ENCODE results near the gene TANC1.

The TANC1 gene

GRCh38 chr2:158994920-158995676 lies 26.7 kb downstream of the TANC1 start:
- DNase-seq (ENCODE audit: low read depth): no peak

GRCh38 chr2:158995677-158996049 lies 27.2 kb downstream of the TANC1 start:
- no peak for DNase-seq (ENCODE audit: low read depth)

GRCh38 chr2:158996378-158996993 lies 28.0 kb downstream of the TANC1 start:
- DNase-seq (ENCODE audit: low read depth): no peak

DNA sequence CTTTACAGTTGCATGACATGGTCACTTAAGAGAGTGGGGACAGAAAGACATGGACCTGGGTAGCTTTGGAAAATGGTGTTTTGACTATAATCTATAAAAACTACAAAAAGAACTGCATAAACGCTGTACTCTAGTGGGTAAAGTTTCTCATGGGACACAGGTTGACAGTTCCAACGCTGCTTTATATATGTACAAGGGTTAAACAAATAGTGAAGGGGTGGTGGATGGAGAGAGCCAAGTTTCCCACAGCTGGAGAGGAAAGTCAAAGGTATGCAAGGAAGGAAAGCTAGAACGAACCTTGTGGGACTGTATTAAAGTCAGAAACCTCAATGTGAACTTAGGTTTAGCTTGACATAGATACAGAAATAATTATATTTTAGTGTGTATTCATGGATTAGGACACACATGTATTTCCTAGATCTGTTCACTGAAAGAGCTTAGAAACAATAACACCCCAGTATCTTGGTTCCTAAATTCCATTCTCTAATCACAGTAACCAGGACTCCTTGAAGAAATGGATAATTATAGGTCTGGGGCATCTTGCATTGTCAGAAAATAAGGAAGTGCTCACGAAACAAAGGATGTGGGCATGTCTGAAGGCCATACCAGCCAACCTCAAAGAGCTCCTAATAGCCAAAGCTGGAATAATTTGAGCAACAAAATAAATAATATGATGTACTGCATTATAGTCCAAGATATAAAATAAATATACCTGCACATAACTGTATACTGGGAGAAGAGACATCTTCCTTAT lies 28.8 kb downstream of the TANC1 start:
- no peak for DNase-seq (ENCODE audit: low read depth)

DNA sequence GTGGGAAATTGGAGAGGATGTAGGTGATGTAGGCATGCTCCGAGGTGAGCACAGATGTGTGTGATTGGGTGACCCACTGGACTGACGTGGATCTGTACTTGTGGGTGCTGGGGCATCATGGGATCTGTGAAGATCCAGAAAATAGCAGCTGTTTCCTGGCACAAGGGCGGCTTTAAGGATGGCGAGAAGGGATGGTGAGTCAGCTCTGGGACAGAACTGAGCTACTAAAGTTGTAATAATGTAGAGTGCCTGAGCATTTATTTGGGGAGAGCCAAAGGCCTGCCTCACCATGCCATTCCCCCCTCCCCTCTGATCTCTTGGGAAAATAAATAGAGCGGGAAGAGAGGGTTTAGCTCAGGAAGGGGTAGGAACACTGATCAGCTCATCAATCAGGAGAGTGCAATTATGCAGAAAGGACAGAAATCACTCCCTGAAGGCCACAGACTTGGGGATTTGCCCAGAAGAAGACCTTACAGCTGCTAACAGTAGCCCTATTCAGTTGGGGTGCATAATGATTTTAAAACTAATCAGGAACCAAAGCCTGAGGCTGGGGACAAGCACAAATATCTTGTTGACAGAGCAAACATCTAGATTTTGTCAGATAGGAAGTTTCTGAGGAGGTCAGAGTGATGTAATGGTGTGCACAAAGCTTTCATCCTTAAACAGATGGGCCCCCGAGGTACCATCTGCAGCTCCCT lies 30.3 kb downstream of the TANC1 start:
- DNase-seq (ENCODE audit: low read depth): no peak

DNA sequence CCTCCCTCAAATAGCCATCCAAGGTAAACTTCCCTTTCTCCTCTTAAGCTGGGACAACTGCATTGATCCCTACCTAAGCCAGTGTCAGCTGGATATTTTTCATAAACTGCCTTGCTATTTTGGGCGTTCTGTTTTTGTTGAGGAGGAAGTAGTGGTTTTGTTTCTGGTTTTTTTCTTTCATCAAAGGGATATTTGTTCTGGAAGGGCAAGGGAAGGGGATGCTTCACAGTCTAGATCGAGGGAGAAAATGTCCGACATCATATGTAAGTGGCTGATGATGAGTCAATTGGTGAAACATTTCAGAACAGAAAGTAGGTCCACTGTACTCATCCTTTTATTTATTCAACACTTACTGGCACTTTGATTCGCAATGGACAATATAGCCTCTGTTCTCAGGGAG lies 31.0 kb downstream of the TANC1 start:
- DNase-seq (ENCODE audit: low read depth): no peak

- DNase-seq (ENCODE audit: low read depth): no peak
Measured at GRCh38 chr2:159000072-159000471, 31.6 kb downstream of the TANC1 start.

GRCh38 chr2:159002462-159003111 lies 34.1 kb downstream of the TANC1 start:
- DNase-seq (ENCODE audit: low read depth): no peak

DNA sequence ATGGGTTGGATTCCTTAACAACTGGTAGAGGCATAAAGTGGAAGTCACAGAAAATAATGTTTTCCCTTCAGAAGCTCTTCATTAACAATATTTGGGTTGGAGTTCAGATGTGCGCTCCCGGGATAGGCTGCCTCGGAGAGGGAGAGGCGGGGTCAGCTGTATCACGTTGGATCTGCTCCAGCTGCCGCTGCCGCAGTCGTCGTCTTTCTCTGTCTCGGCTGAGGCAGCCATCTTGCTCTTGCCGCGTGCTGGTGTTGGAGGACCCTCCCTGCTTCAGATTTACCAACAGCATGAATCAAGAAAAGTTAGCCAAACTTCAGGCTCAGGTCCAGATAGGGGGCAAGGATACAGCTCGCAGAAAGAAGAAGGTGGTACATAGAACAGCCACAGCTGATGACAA lies 35.1 kb downstream of the TANC1 start:
- no peak for DNase-seq (ENCODE audit: low read depth)

- DNase-seq (ENCODE audit: low read depth): no peak
Measured at GRCh38 chr2:159004849-159005248, 36.4 kb downstream of the TANC1 start.

DNA sequence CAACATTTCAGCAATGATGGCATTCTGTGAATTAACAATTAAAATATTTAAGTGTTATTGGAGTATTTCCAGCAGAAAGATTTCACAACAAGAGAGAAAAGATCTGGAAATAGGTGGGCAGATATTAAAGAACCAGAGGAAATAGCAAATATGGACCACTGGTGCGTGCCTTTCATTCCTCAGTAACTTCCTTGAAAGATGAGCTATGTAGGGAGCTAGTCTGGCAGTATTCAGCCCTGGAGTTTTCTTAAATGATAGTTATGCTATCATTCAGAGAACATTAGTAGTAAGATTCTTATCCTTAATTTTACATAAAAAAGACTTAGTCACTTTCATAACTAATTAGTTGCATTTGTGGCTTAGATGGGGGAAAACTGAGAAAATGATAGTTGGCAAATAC lies 41.5 kb downstream of the TANC1 start:
- DNase-seq (ENCODE audit: low read depth): no peak

GRCh38 chr2:159010340-159010739 lies 41.9 kb downstream of the TANC1 start:
- no peak for DNase-seq (ENCODE audit: low read depth)

GRCh38 chr2:159010963-159011362 lies 42.5 kb downstream of the TANC1 start:
- no peak for DNase-seq (ENCODE audit: low read depth)

DNA sequence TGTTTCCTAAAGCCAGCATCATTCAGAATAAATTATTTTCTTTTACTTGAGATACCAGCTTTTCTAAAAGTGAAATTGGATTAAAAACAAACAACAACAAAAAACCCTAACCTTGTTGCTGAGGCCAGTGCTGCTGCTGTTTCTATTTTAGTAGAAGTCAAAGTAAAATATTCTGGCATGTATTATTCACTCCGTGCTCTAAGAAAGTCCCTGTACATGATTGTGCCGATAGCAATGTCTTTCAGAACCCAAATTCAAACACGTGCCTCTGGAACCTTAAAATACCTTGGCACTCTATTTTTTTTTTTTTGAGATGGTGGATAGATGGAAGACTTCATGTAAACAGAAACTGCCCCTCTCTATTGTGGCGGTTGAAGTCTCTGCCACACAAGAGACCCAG lies 43.7 kb downstream of the TANC1 start:
- no peak for DNase-seq (ENCODE audit: low read depth)

DNA sequence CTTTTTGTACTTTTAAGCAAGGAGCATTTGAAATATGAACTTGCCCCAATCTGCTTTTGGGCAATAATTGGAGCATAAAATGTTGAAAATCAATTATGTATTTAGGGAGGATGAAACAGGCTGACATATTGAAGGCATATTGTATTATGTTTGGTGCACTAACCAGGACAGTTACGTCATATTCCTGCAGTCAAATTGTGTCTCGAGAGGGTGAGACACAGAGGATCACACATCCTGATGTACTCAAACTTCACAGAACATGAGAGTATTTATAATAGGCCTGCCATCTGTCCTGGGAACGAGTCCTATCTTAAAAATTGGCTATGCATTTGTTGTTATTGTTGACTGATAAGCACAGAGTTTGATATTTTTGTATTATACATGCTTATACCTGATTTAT lies 44.7 kb downstream of the TANC1 start:
- DNase-seq (ENCODE audit: low read depth): no peak

DNA sequence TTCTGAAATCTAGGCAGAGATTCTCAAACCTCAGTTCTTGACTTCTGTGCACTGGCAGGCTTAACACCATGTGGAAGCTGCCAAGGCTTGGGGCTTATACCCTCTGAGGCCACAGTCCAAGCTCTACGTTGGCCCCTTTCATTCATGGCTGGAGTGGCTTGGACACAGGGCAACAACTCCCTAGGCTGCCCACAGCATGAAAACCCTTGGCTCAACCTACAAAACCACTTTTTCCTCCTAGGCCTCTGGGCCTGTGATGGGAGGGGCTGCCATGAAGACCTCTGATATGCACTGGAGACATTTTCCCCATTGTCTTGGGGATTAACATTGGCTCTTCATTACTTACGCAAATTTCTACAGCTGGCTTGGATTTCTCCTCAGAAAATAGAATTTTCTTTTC lies 46.7 kb downstream of the TANC1 start:
- no peak for DNase-seq (ENCODE audit: low read depth)

- no peak for DNase-seq (ENCODE audit: low read depth)
Measured at GRCh38 chr2:159015823-159016222, 47.4 kb downstream of the TANC1 start.

- no peak for DNase-seq (ENCODE audit: low read depth)
Measured at GRCh38 chr2:159017837-159018236, 49.4 kb downstream of the TANC1 start.

GRCh38 chr2:159019021-159019420 lies 50.6 kb downstream of the TANC1 start:
- DNase-seq (ENCODE audit: low read depth): no peak

- DNase-seq (ENCODE audit: low read depth): no peak
Measured at GRCh38 chr2:159022019-159022418, 53.6 kb downstream of the TANC1 start.

DNA sequence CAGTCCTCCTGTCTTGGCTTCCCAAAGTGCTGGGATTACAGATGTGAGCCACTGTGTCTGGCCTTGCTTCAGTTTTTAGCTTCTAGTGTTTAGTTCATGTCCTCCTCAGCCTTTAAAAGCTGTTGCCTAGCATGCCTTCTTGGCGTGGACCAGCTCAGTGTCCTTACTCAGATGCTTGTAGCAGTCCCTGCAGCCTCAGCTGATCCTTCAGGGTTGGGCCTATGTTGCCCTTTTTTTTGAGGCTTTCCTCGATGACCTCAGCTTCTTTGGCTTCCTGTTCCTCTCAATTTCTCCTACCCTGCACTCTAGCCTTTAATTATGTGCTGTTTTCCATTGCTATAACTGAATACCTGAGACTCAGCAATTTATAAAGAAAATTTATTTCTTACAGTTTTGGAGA lies 57.7 kb downstream of the TANC1 start:
- no peak for DNase-seq (ENCODE audit: low read depth)

- no peak for DNase-seq (ENCODE audit: low read depth)
Measured at GRCh38 chr2:159028776-159029175, 60.3 kb downstream of the TANC1 start.

All from activated gamma-delta T cell treated with anti-CD3 and anti-CD28 coated beads, Interleukin-2, amount 50 U/mL, for 16 hours (primary cell).